Neural cell (in vitro differentiated cells): Measurements from ENCODE around the gene FGFR4. TPM values are rescaled to one million over a fixed set of nuclear protein-coding genes. Genes with fewer than 3 reads are reported as not detected.

Source experiments
- H2AFZ ChIP-seq: fragments of 200-600, 300-800 bp; sonication (generic), shearing (Covaris generic); 2 replicates; pipeline ENCODE4 v1.6.0; 2014; ENCODE audit warnings: low read depth, mild to moderate bottlenecking, antibody characterized with exemption, low read length, moderate library complexity
- H3F3A ChIP-seq: fragments of 200-600 bp; shearing (Covaris generic); 2 replicates; pipeline ENCODE4 v1.6.1; 2016; ENCODE audit warnings: mild to moderate bottlenecking, moderate library complexity, mixed read lengths, antibody characterized with exemption, low read length; ENCODE audit not compliant: insufficient read depth, poor library complexity, severe bottlenecking
- H3K27ac ChIP-seq: fragments of 200-600, 300-800 bp; sonication (generic), shearing (Covaris generic); 2 replicates; pipeline ENCODE4 v1.5.1; 2014; ENCODE audit warnings: mild to moderate bottlenecking, low read length, moderate library complexity
- H3K27me3 ChIP-seq: fragments of 300-800, 200-600 bp; sonication (generic), shearing (Covaris generic); 2 replicates; pipeline ENCODE4 v1.6.0; 2014; ENCODE audit warnings: mild to moderate bottlenecking, low read depth, low read length, moderate library complexity; ENCODE audit not compliant: insufficient read depth
- H3K36me3 ChIP-seq: fragments of 300-800, 200-600 bp; sonication (generic), shearing (Covaris generic); 2 replicates; pipeline ENCODE4 v1.5.1; 2014; ENCODE audit warnings: mild to moderate bottlenecking, antibody characterized with exemption, low read length, moderate library complexity; ENCODE audit not compliant: insufficient read depth
- H3K4me2 ChIP-seq: fragments of 300-800, 200-600 bp; sonication (generic), shearing (Covaris generic); 2 replicates; pipeline ENCODE4 v1.6.0; 2014; ENCODE audit warnings: mild to moderate bottlenecking, low read length
- H3K4me3 ChIP-seq: fragments of 300-800, 200-600 bp; sonication (generic), shearing (Covaris generic); 2 replicates; pipeline ENCODE4 v1.5.1; 2014; ENCODE audit warnings: mild to moderate bottlenecking, low read length, moderate library complexity
- H3K79me2 ChIP-seq: fragments of 200-600 bp; shearing (Covaris generic); replicated peaks from 2 replicates; pipeline ENCODE4 v1.6.0; 2014; ENCODE audit warnings: mild to moderate bottlenecking, low read length, moderate library complexity; ENCODE audit not compliant: insufficient read depth
- H3K9ac ChIP-seq: fragments of 300-800, 200-600 bp; sonication (generic), shearing (Covaris generic); 2 replicates; pipeline ENCODE4 v1.6.1; 2016; ENCODE audit warnings: mild to moderate bottlenecking, low read length, mixed read lengths
- H3K9me2 ChIP-seq: fragments of 200-600 bp; shearing (Covaris generic); 2 replicates; pipeline ENCODE4 v1.6.1; 2016; ENCODE audit warnings: mild to moderate bottlenecking, low read length, mixed read lengths; ENCODE audit not compliant: insufficient read depth
- H3K9me3 ChIP-seq: fragments of 200-600, 300-800 bp; sonication (generic), shearing (Covaris generic); 2 replicates; pipeline ENCODE4 v1.6.1; 2016; ENCODE audit warnings: mild to moderate bottlenecking, mixed run types, low read length, moderate library complexity, mixed read lengths
- H4K20me1 ChIP-seq: fragments of 200-600 bp; shearing (Covaris generic); 2 replicates; pipeline ENCODE4 v1.6.1; 2016; ENCODE audit warnings: mild to moderate bottlenecking, mixed run types; ENCODE audit not compliant: insufficient read depth
- CTCF ChIP-seq: fragments of 450-650 bp; IDR thresholded peaks from 2 replicates; pipeline ENCODE4 v1.5.1; 2014; ENCODE audit warnings: antibody characterized with exemption, mild to moderate bottlenecking, moderate library complexity; ENCODE audit not compliant: poor library complexity, severe bottlenecking
- EP300 ChIP-seq: fragments of 450-650 bp; conservative IDR thresholded peaks from 2 replicates; pipeline ENCODE4 v1.6.1; 2014; ENCODE audit warnings: antibody characterized with exemption, mild to moderate bottlenecking, moderate library complexity; ENCODE audit not compliant: poor library complexity, severe bottlenecking
- EZH2 ChIP-seq: fragments of 200-600, 300-800 bp; shearing (Covaris generic), sonication (generic); IDR thresholded peaks from 2 replicates; pipeline ENCODE4 v1.6.1; 2014; ENCODE audit warnings: antibody characterized with exemption, low read length, borderline replicate concordance, mild to moderate bottlenecking; ENCODE audit not compliant: insufficient read depth, poor library complexity, severe bottlenecking
- MXI1 ChIP-seq: fragments of 450-650 bp; conservative IDR thresholded peaks from 2 replicates; pipeline ENCODE4 v1.6.1; 2014; ENCODE audit warnings: antibody characterized with exemption, mild to moderate bottlenecking; ENCODE audit not compliant: poor library complexity, severe bottlenecking
- POLR2AphosphoS5 ChIP-seq: IDR thresholded peaks from 2 replicates; pipeline ENCODE4 v1.6.1; 2012
- RAD21 ChIP-seq: fragments of 450-650 bp; conservative IDR thresholded peaks from 2 replicates; pipeline ENCODE4 v1.6.1; 2014; ENCODE audit warnings: antibody characterized with exemption, mild to moderate bottlenecking, moderate library complexity
- REST ChIP-seq: IDR thresholded peaks from 2 replicates; pipeline ENCODE4 v1.6.1; 2012; ENCODE audit warnings: borderline replicate concordance
- SMC3 ChIP-seq: fragments of 450-650 bp; conservative IDR thresholded peaks from 2 replicates; pipeline ENCODE4 v1.6.1; 2014; ENCODE audit warnings: antibody characterized with exemption, mild to moderate bottlenecking, moderate library complexity; ENCODE audit not compliant: poor library complexity
- TAF1 ChIP-seq: IDR thresholded peaks from 2 replicates; pipeline ENCODE4 v1.6.1; 2012; ENCODE audit warnings: low read depth
- polyA plus RNA-seq: library from polyadenylated mRNA; depleted of rRNA; stranded (reverse); fragments of >200 nt; gene quantifications from 2 replicates; pipeline ENCODE4 v1.2.3, GENCODE V29; 2014

Gene FGFR4
- polyA plus RNA-seq, 1 donor from 2014 or later, result 14.8 TPM

- Histone ChIP-seq H3K9ac (no peak overlapping the region), H3F3A (no peaks in the 10 kb centered on the region), H3K27me3 (no peaks in the 10 kb centered on the region), H2AFZ (no peak overlapping the region), H3K36me3 (no peaks in the 10 kb centered on the region), H4K20me1 (no peaks in the 10 kb centered on the region), H3K79me2 (no peaks in the 10 kb centered on the region), H3K4me3 (no peak overlapping the region), H3K4me2 (no peak overlapping the region), H3K27ac (no peak overlapping the region), H3K9me3 (no peaks in the 10 kb centered on the region), H3K9me2 (no peaks in the 10 kb centered on the region)
- TF ChIP-seq RAD21 (no peak), EZH2 (no peak), POLR2AphosphoS5 (no peak), EP300 (no peak), TAF1 (no peak), SMC3 (no peak), CTCF (no peak), REST (no peak), MXI1 (no peak)
Measured at GRCh38 chr5:177131019-177131320, 44.3 kb downstream of the FGFR4 start.

- no peak for TF ChIP-seq EP300
- TF ChIP-seq POLR2AphosphoS5, result no peak
- no peak for TF ChIP-seq TAF1
- TF ChIP-seq REST, result no peak
- TF ChIP-seq SMC3, result no peak
- TF ChIP-seq CTCF, result no peak
- Histone ChIP-seq H3K27me3 (no peaks in the 10 kb centered on the region), H3K36me3 (no peaks in the 10 kb centered on the region), H3K4me3 (no peak overlapping the region), H3F3A (no peaks in the 10 kb centered on the region), H3K79me2 (peaks cover 4% of the 10 kb centered on the region), H3K9me3 (no peaks in the 10 kb centered on the region), H4K20me1 (no peaks in the 10 kb centered on the region), H3K9me2 (no peaks in the 10 kb centered on the region), H2AFZ (no peak overlapping the region), H3K9ac (no peak overlapping the region), H3K4me2 (no peak overlapping the region), H3K27ac (no peak overlapping the region)
Measured at GRCh38 chr5:177131352-177132135, 44.8 kb downstream of the FGFR4 start.
